ENCODE results near the gene SLC30A3. TPM values are rescaled to one million over a fixed set of nuclear protein-coding genes. Genes with fewer than 3 reads are reported as not detected.
A peak's percentile ranks its signal among the peaks of the same experiment; 100 is the strongest.

The SLC30A3 gene
- total RNA-seq, 1 donor from 2014 or later = not detected

GRCh38 chr2:27238976-27239375 is 23.9 kb downstream of the SLC30A3 start:
- ATAC-seq = no peak
- no peak for DNase-seq (ENCODE audit: low spot score)

- DNase-seq (ENCODE audit: low spot score) (no peak), ATAC-seq (no peak)
Measured at GRCh38 chr2:27237341-27237945, 25.4 kb downstream of the SLC30A3 start.

GRCh38 chr2:27236626-27237025 is 26.2 kb downstream of the SLC30A3 start:
- DNase-seq (ENCODE audit: low spot score) (no peak), ATAC-seq (no peak)

GRCh38 chr2:27236136-27236535 is 26.7 kb downstream of the SLC30A3 start:
- DNase-seq (ENCODE audit: low spot score) (no peak), ATAC-seq (no peak)

- no peak for ATAC-seq
- DNase-seq (ENCODE audit: low spot score) = no peak
Measured at GRCh38 chr2:27233341-27233740, 29.5 kb downstream of the SLC30A3 start.

- DNase-seq (ENCODE audit: low spot score) (no peak), ATAC-seq (no peak)
Measured at GRCh38 chr2:27231921-27232320, 30.9 kb downstream of the SLC30A3 start.

- no peak for ATAC-seq
Measured at GRCh38 chr2:27227501-27227900, 35.3 kb downstream of the SLC30A3 start.

GRCh38 chr2:27225526-27225925 is 37.3 kb downstream of the SLC30A3 start:
- ATAC-seq (no peak), DNase-seq (ENCODE audit: low spot score) (no peak)

More at GRCh38 chr2:27227501-27227900, 35.3 kb downstream of the SLC30A3 start:
- DNase-seq (ENCODE audit: low spot score) = no peak

- no peak for ATAC-seq
- DNase-seq (ENCODE audit: low spot score) = no peak
Measured at GRCh38 chr2:27223416-27223815, 39.4 kb downstream of the SLC30A3 start.

GRCh38 chr2:27222407-27222806 is 40.4 kb downstream of the SLC30A3 start:
- no peak for DNase-seq (ENCODE audit: low spot score)

GRCh38 chr2:27221166-27221565 is 41.7 kb downstream of the SLC30A3 start:
- DNase-seq (ENCODE audit: low spot score) = no peak
- no peak for ATAC-seq

More at GRCh38 chr2:27222407-27222806, 40.4 kb downstream of the SLC30A3 start:
- ATAC-seq = no peak

GRCh38 chr2:27220091-27220490 is 42.8 kb downstream of the SLC30A3 start:
- ATAC-seq = no peak
- no peak for DNase-seq (ENCODE audit: low spot score)

GRCh38 chr2:27219091-27219490 is 43.8 kb downstream of the SLC30A3 start:
- no peak for ATAC-seq
- no peak for DNase-seq (ENCODE audit: low spot score)

GRCh38 chr2:27218614-27219013 is 44.2 kb downstream of the SLC30A3 start:
- DNase-seq (ENCODE audit: low spot score) = no peak
- ATAC-seq = no peak

GRCh38 chr2:27217173-27218121 is 45.4 kb downstream of the SLC30A3 start, which contains the start of gene CAD:
Gene CAD, plus strand, starts transcription at chr2:27217369. Its CDS starts 183 bp downstream, at chr2:27217552.
- peak; percentile 87 for DNase-seq (ENCODE audit: low spot score)
- ATAC-seq = peak; percentile 94

- no peak for ATAC-seq
- DNase-seq (ENCODE audit: low spot score) = no peak
Measured at GRCh38 chr2:27216416-27217137, 46.3 kb downstream of the SLC30A3 start.

- no peak for ATAC-seq
Measured at GRCh38 chr2:27214941-27215340, 47.9 kb downstream of the SLC30A3 start.

GRCh38 chr2:27212626-27213471 is 50.0 kb downstream of the SLC30A3 start:
- ATAC-seq = peak; percentile 4
- no peak for DNase-seq (ENCODE audit: low spot score)

More at GRCh38 chr2:27214941-27215340, 47.9 kb downstream of the SLC30A3 start:
- no peak for DNase-seq (ENCODE audit: low spot score)

GRCh38 chr2:27211943-27212625 is 50.8 kb downstream of the SLC30A3 start, which contains the start of the genes ATRAID and SLC5A6:
Gene ATRAID, plus strand, starts transcription at chr2:27212041. Its CDS starts 328 bp downstream, at chr2:27212369.
Gene SLC5A6, minus strand, starts transcription at chr2:27212268. Its CDS starts 4,618 bp downstream, at chr2:27207650.
- DNase-seq (ENCODE audit: low spot score) (peak; percentile 92), ATAC-seq (peak; percentile 90)

Data from left lobe of liver (tissue), 2 donors.